NOMO-1 treated with DMSO at 0.1 percent for 48 hours (cell line): ENCODE data around the gene MEIS1.

Experiments used
- DNase-seq: peaks from one replicate; lab custom pipeline; 2025; ENCODE audit not compliant: unreplicated experiment; lab: John Stamatoyannopoulos, UW

MEIS1 gene

GRCh38 chr2:66532972-66533868 lies 98.3 kb downstream of the MEIS1 start:
- no peak for DNase-seq

DNA sequence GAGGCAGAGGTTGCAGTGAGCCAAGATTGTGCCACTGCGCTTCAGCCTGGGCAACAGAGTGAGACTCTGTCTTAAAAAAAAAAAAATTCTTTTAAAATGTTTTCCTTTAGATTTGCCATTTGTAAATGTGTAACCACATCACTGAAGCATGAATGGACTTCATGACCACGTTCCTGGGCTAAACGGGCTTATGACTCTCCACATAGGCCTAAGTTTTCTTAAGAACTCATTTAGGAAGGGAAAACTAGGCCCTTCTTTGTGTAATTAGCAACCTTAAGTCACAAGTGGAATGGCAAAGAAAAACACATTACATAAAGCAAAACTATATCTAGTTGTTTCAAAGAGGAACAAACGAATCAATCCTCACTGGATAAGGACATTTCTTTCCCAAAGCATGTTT lies 99.5 kb downstream of the MEIS1 start:
- DNase-seq: no peak

DNA sequence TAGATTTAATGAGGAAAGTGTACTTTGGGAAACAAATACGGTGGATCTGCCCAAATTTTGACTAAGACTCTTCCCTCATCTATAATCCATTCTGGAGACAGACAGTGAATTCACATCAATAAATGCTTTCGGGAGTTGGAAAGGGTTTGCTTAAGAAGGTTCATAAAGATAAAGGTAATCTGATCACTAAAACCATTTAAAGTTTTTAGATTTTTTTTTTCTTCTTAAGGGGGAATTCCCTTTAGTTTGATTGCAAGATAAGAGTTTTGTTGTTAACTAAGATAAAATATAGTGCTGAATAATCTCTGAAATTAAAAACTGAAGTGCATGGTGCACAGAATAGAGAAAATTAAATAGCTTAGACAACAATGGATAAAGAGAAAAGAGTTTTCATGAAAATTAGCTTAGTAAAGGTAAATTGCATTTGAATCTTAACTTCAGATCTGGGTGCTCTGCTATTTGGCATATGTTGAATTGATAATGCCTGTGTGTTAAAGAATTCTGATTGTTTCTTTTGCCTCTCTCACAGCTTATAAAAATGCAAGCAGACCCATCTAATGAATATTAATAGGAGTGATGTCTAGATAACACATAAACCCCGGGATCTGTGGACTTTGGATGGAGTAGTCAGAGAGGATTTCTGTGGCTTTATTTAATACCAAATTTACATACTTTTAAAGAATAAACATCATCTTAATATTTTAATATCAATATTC lies 100.8 kb downstream of the MEIS1 start:
- no peak for DNase-seq

- DNase-seq: no peak
These were observed 101.4 kb downstream of the MEIS1 start for GRCh38 chr2:66536290-66536673.

DNA sequence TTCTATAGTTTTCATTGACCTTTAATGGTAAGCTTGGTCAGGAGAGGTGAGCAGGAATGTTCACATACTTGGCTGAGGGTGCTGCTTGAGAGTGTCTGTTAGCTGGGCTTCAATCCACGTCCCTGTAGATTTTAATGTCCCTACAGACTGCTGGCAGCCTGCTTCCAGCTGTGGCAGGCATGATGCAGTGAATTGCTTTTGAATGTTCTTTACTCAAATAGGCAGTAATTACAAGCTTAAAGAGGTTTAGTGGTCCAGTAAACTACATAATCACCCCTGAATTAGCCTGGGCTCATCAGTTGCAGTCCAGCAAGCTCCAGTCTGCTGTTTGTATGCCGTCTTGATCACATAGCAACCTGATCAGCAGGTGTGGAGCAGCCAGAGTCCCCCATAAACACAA lies 102.1 kb downstream of the MEIS1 start:
- no peak for DNase-seq

GRCh38 chr2:66538291-66538690 lies 103.4 kb downstream of the MEIS1 start:
- no peak for DNase-seq

GRCh38 chr2:66539452-66539851 lies 104.5 kb downstream of the MEIS1 start:
- no peak for DNase-seq

- no peak for DNase-seq
These were observed 106.7 kb downstream of the MEIS1 start for GRCh38 chr2:66541646-66542045.

GRCh38 chr2:66543257-66543767 lies 108.4 kb downstream of the MEIS1 start:
- no peak for DNase-seq

- no peak for DNase-seq
These were observed 109.3 kb downstream of the MEIS1 start for GRCh38 chr2:66544258-66544657.

DNA sequence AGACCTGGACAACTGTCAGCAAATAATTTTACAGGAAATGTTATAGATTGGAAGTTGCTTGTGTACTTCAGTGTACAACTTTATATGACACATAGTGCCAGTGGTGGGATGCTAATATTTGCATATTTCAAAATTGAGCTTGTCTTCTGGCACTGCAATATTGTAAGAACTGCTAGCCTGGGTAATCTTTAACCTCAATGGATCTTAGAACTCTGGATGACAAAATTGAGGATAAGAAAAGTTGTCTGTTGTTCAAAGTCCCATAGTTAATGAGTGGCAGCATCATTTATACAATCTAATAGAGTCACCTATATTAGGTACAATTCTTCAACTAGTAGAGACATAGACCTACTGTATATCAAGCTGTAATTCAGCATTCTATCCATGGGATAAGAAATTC lies 110.3 kb downstream of the MEIS1 start:
- no peak for DNase-seq

DNA sequence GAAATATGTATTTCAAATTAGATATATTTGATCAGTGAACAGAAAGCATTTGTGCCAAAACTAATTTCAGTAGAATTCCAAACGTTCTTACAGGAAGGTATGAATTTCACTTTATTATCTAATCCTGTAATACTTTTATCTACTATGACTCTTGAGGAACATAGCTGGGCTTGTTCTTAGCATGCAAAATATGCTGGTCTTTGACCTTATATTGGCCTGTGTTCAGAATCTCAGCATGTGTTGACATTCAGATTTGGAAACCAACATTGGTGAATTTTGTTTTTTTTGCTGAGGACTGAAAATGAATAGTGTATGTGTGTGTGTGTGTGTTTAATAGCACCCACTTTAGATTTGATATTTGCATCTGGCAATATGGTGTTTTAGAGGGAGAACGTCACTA lies 112.2 kb downstream of the MEIS1 start:
- DNase-seq: no peak

DNA sequence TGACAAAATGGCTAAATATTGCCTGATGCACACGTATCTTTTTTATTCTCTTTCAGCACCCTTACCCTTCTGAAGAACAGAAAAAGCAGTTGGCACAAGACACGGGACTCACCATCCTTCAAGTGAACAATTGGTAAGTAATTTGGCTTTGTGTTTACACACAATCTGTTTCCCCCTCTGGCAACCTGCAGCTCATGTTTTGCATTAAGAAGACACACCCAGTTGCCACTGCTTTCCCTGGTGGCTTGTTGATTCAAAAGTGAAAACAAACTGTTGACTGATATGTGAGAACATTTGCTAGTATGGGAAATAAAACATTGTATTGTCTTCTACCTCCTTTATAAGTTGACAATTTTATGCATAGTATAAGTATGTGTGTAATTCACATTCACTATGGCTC lies 113.0 kb downstream of the MEIS1 start:
- no peak for DNase-seq

DNA sequence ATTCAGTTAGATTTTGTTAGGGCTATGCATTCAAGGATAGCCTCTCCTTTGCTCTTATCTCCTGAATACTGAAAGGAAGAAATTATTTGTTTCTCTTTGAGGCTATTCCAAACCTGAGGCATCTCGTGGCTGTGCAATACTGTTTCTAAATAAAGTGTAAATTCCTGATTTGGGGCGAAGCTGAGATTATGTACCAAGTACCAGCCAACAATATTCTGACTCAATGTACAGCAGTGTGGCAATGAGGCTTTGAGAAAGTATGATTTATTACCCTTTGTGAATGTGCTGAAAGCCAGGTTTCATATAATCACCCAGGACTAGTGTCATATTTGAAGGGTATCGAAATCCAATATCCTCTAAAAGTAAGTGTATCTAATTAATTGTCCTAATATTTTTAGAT lies 113.5 kb downstream of the MEIS1 start:
- DNase-seq: no peak

GRCh38 chr2:66550826-66551225 lies 115.9 kb downstream of the MEIS1 start:
- no peak for DNase-seq

GRCh38 chr2:66553370-66553769 lies 118.4 kb downstream of the MEIS1 start:
- no peak for DNase-seq

- no peak for DNase-seq
These were observed 120.2 kb downstream of the MEIS1 start for GRCh38 chr2:66555091-66555490.

- no peak for DNase-seq
These were observed 120.8 kb downstream of the MEIS1 start for GRCh38 chr2:66555501-66556324.

DNA sequence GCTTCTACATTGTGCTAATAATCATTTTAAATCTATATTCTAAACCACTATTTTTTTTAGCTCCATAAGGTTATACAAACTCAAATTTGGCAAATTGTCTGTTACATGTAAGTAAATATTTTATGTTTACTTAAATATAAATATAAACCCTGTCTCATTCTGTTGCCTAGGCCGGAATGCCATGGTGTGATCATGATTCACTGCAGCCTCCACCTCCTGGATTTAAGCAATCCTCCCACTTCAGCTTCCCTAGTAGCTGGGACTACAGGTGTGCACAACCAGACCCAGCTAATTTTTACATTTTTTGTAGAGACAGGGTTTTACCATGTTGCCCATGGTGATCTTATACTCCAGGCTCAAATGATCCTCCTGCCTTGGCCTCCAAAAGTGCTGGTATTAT lies 124.7 kb downstream of the MEIS1 start:
- DNase-seq: no peak

- no peak for DNase-seq
These were observed 125.8 kb downstream of the MEIS1 start for GRCh38 chr2:66560683-66561082.

- DNase-seq: no peak
These were observed 126.8 kb downstream of the MEIS1 start for GRCh38 chr2:66561645-66562303.
